ENCODE results near the gene LRRC55. TPM values are rescaled to one million over a fixed set of nuclear protein-coding genes. Genes with fewer than 3 reads are reported as not detected.

LRRC55 gene
- polyA plus RNA-seq, 1 donor (not counting 4 experiments of a cell fraction or from before 2014, with no cell fraction given) = not detected

DNA sequence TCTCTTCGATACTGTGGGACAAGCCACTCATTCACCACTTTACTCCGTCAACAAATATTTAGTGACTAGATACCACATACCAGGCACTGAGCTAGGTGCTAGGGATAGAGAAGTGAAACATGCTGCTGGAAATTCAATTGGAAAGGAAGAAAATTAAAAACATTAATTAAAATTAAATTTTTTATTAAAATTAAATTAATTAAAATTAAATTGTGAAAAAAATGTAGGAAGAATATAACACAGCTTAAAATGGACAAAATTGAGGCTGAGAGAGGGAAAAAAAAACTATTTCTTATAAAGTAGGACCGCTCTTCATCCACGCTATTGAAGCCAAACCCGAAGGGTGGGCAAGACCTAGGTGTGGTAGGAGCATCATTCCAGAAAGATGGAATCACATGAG, 23.6 kb upstream of the LRRC55 start:
- Histone ChIP-seq H3K9ac (ENCODE audit: control insufficient read depth, extremely low read depth, insufficient read depth, low read length) (no peak overlapping the region), H3K9me1 (ENCODE audit: control insufficient read depth, extremely low read depth, insufficient read depth, low read length) (no peaks in the 10 kb centered on the region), H3K79me2 (ENCODE audit: control insufficient read depth, insufficient read depth, low read length) (no peaks in the 10 kb centered on the region), H3K4me3 (ENCODE audit: control insufficient read depth in 2 of 3, extremely low read depth in 1 of 3, insufficient read depth in 2 of 3, low read depth in 1 of 3, low read length in 3 of 3) (no peak overlapping the region), H3K36me3 (ENCODE audit: control insufficient read depth in 2 of 2, extremely low read depth in 1 of 2, insufficient read depth in 2 of 2, low read length in 2 of 2) (no peaks in the 10 kb centered on the region), H3K27ac (ENCODE audit: control insufficient read depth, insufficient read depth, low read length) (no peak overlapping the region), H3K4me2 (ENCODE audit: control insufficient read depth, extremely low read depth, insufficient read depth, low read depth, low read length) (no peak overlapping the region), H2AFZ (ENCODE audit: control insufficient read depth, low read length) (no peak overlapping the region), H3K4me1 (ENCODE audit: control insufficient read depth, extremely low read depth, insufficient read depth, low read length) (peaks cover 20% of the 10 kb centered on the region), H3K27me3 (ENCODE audit: control insufficient read depth, extremely low read depth, insufficient read depth, low read length) (no peaks in the 10 kb centered on the region), H3K9me3 (ENCODE audit: control insufficient read depth, low read depth, low read length) (no peaks in the 10 kb centered on the region), H4K20me1 (ENCODE audit: control insufficient read depth, extremely low read depth, insufficient read depth, low read length) (no peaks in the 10 kb centered on the region)
- TF ChIP-seq EZH2 (IDR thresholded peaks at IDR 0.05; ENCODE audit: low read length) = no peak
- TF ChIP-seq, protein P1, sequence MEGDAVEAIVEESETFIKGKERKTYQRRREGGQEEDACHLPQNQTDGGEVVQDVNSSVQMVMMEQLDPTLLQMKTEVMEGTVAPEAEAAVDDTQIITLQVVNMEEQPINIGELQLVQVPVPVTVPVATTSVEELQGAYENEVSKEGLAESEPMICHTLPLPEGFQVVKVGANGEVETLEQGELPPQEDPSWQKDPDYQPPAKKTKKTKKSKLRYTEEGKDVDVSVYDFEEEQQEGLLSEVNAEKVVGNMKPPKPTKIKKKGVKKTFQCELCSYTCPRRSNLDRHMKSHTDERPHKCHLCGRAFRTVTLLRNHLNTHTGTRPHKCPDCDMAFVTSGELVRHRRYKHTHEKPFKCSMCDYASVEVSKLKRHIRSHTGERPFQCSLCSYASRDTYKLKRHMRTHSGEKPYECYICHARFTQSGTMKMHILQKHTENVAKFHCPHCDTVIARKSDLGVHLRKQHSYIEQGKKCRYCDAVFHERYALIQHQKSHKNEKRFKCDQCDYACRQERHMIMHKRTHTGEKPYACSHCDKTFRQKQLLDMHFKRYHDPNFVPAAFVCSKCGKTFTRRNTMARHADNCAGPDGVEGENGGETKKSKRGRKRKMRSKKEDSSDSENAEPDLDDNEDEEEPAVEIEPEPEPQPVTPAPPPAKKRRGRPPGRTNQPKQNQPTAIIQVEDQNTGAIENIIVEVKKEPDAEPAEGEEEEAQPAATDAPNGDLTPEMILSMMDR (optimal IDR thresholded peaks at IDR 0.05 in 1 of 3, IDR thresholded peaks at IDR 0.05 in 1 of 3, conservative IDR thresholded peaks at IDR 0.05 in 1 of 3; ENCODE audit: extremely low read depth in 1 of 3, insufficient read depth in 2 of 3, low read length in 3 of 3) = no peak
- DNase-seq (ENCODE audit: low read depth, low spot score) (no peak), FAIRE-seq (no peak)
- dilution Hi-C loops (cut with MboI; ENCODE audit: extremely low pct_ligation_motif_present, low sequenced_read_pairs) = no loop called here

DNA sequence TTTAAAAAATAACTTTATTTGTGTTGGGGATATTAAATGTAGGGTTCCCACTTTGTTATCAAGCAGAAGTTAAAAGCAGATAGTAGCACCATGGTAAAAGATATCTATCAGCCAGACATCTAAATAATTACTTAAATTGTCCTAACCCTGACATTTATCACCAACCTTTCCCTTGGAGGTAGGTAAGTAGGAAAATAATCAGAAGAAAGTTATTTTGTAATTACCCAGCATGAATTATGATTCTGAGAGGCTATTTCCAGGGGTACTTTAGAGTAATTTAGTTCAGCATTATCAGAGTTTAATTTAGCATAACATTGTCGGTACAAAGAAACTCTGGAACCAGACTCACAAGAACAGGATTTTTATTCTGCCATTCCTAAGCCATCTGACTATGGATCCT, 23.2 kb upstream of the LRRC55 start:
- Histone ChIP-seq H3K9ac (ENCODE audit: control insufficient read depth, extremely low read depth, insufficient read depth, low read length) (no peak overlapping the region), H3K4me2 (ENCODE audit: control insufficient read depth, extremely low read depth, insufficient read depth, low read depth, low read length) (no peak overlapping the region), H3K9me1 (ENCODE audit: control insufficient read depth, extremely low read depth, insufficient read depth, low read length) (no peaks in the 10 kb centered on the region), H3K9me3 (ENCODE audit: control insufficient read depth, low read depth, low read length) (no peaks in the 10 kb centered on the region), H4K20me1 (ENCODE audit: control insufficient read depth, extremely low read depth, insufficient read depth, low read length) (no peaks in the 10 kb centered on the region), H3K36me3 (ENCODE audit: control insufficient read depth in 2 of 2, extremely low read depth in 1 of 2, insufficient read depth in 2 of 2, low read length in 2 of 2) (no peaks in the 10 kb centered on the region), H3K4me3 (ENCODE audit: control insufficient read depth in 2 of 3, extremely low read depth in 1 of 3, insufficient read depth in 2 of 3, low read depth in 1 of 3, low read length in 3 of 3) (no peak overlapping the region), H3K27ac (ENCODE audit: control insufficient read depth, insufficient read depth, low read length) (no peak overlapping the region), H2AFZ (ENCODE audit: control insufficient read depth, low read length) (no peak overlapping the region), H3K79me2 (ENCODE audit: control insufficient read depth, insufficient read depth, low read length) (no peaks in the 10 kb centered on the region), H3K27me3 (ENCODE audit: control insufficient read depth, extremely low read depth, insufficient read depth, low read length) (no peaks in the 10 kb centered on the region), H3K4me1 (ENCODE audit: control insufficient read depth, extremely low read depth, insufficient read depth, low read length) (peaks cover 20% of the 10 kb centered on the region)
- dilution Hi-C loops (cut with MboI; ENCODE audit: extremely low pct_ligation_motif_present, low sequenced_read_pairs) = no loop called here
- DNase-seq (ENCODE audit: low read depth, low spot score) (no peak), FAIRE-seq (no peak)
- TF ChIP-seq EZH2 (IDR thresholded peaks at IDR 0.05; ENCODE audit: low read length) = no peak
- TF ChIP-seq, protein P1 (optimal IDR thresholded peaks at IDR 0.05 in 1 of 3, IDR thresholded peaks at IDR 0.05 in 1 of 3, conservative IDR thresholded peaks at IDR 0.05 in 1 of 3; ENCODE audit: extremely low read depth in 1 of 3, insufficient read depth in 2 of 3, low read length in 3 of 3) = no peak

Data from keratinocyte (primary cell).